Tibial nerve (tissue), 4 donors: ENCODE data around the gene RBM26.

Experiments
- EP300 ChIP-seq, 2 donors: sonication (generic); formaldehyde crosslinking; IDR thresholded peaks; one replicate each; pipeline ENCODE4 v1.6.1; 2017; ENCODE audit warnings: antibody characterized with exemption in 2 of 2, mild to moderate bottlenecking in 1 of 2
- POLR2A ChIP-seq, 2 donors: fragments of 450-650 bp; IDR thresholded peaks; one replicate each; pipeline ENCODE4 v1.6.1; 2017; ENCODE audit warnings: antibody characterized with exemption in 2 of 2, mild to moderate bottlenecking in 2 of 2, moderate library complexity in 2 of 2
- TF ChIP-seq, protein P1 (sequence below), 5 experiments: fragments of 200-600 bp in 3 of 5; fragments of 450-650 bp in 2 of 5; sonication (generic) in 3 of 5; IDR thresholded peaks; one replicate each; pipeline ENCODE4 v1.5.1; 2016 to 2019; ENCODE audit warnings: antibody characterized with exemption in 5 of 5, mild to moderate bottlenecking in 3 of 5, moderate library complexity in 2 of 5

DNA sequence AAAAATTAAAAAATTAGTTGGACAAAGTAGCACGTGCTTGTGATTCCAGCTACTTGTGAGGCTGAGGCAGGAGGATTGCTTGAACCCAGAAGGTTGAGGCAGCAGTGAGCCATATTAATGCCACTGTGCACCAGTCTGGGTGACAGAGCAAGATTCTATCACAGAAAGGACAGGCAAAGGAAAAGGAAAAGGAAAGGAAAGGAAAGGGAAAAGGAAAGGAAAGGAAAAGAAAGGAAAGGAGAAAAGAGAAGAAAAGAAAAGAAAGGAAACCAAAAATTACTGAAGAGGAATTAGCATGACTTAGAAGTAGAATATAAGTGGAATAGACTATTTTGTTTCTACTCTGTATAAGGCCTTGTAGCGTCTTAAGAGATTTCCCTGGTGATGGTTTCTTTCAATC lies 122.3 kb downstream of the RBM26 start:
- TF ChIP-seq POLR2A (IDR thresholded peaks at IDR 0.05), result no peak
- TF ChIP-seq, protein P1, sequence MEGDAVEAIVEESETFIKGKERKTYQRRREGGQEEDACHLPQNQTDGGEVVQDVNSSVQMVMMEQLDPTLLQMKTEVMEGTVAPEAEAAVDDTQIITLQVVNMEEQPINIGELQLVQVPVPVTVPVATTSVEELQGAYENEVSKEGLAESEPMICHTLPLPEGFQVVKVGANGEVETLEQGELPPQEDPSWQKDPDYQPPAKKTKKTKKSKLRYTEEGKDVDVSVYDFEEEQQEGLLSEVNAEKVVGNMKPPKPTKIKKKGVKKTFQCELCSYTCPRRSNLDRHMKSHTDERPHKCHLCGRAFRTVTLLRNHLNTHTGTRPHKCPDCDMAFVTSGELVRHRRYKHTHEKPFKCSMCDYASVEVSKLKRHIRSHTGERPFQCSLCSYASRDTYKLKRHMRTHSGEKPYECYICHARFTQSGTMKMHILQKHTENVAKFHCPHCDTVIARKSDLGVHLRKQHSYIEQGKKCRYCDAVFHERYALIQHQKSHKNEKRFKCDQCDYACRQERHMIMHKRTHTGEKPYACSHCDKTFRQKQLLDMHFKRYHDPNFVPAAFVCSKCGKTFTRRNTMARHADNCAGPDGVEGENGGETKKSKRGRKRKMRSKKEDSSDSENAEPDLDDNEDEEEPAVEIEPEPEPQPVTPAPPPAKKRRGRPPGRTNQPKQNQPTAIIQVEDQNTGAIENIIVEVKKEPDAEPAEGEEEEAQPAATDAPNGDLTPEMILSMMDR (IDR thresholded peaks at IDR 0.05), result no peak
- no peak for TF ChIP-seq EP300 (IDR thresholded peaks at IDR 0.05)
